A549 (cell line): ENCODE results near the gene FMR1NB.

ENCODE experiments used
- BHLHE40 ChIP-seq: IDR thresholded peaks from 2 replicates; pipeline ENCODE4 v1.6.1; 2012; ENCODE audit warnings: low read depth, low read length, inconsistent platforms
- CTCF ChIP-seq: fragments of >200 bp; sonication (Bioruptor Twin); formaldehyde crosslinking; IDR thresholded peaks from 3 replicates; pipeline ENCODE4 v1.5.1; 2016
- MAX ChIP-seq: IDR thresholded peaks from 2 replicates; pipeline ENCODE4 v1.6.1; 2012
- MAZ ChIP-seq: fragments of 150-350 bp; IDR thresholded peaks from 2 replicates; pipeline ENCODE4 v1.6.1; 2014; ENCODE audit warnings: antibody characterized with exemption, low read depth, low read length, borderline replicate concordance
- PHF8 ChIP-seq: fragments of 200-600 bp; sonication (generic); IDR thresholded peaks from 2 replicates; pipeline ENCODE4 v1.6.1; 2016; ENCODE audit warnings: low read depth, mild to moderate bottlenecking, antibody characterized with exemption, moderate library complexity, borderline replicate concordance
- POLR2A ChIP-seq: IDR thresholded peaks from 2 replicates; pipeline ENCODE4 v1.6.1; 2012; ENCODE audit warnings: mild to moderate bottlenecking, low read length
- RAD21 ChIP-seq, 2 experiments: fragments of >200 bp in 1 of 2; sonication (Bioruptor Twin) in 1 of 2; formaldehyde crosslinking in 1 of 2; IDR thresholded peaks in 1 of 2; conservative IDR thresholded peaks in 1 of 2; 2 replicates in 1 of 2; 3 replicates in 1 of 2; pipeline ENCODE4 v1.6.1; 2012 to 2018; ENCODE audit warnings: inconsistent platforms in 1 of 2
- RFX5 ChIP-seq: fragments of 450-650 bp; IDR thresholded peaks from 2 replicates; pipeline ENCODE4 v1.7.1; 2014; ENCODE audit warnings: antibody characterized with exemption, mild to moderate bottlenecking, moderate library complexity
- RNF2 ChIP-seq: fragments of 200-600 bp; sonication (generic); IDR thresholded peaks from 2 replicates; pipeline ENCODE4 v1.6.1; 2016; ENCODE audit warnings: low read depth, mild to moderate bottlenecking, antibody characterized with exemption, moderate library complexity, borderline replicate concordance
- SMC3 ChIP-seq: fragments of >200 bp; sonication (Bioruptor Twin); formaldehyde crosslinking; IDR thresholded peaks from 3 replicates; pipeline ENCODE4 v1.6.1; 2018; ENCODE audit warnings: inconsistent platforms
- USF2 ChIP-seq: fragments of 450-650 bp; IDR thresholded peaks from 2 replicates; pipeline ENCODE4 v1.6.1; 2014; ENCODE audit warnings: antibody characterized with exemption

GRCh38 chrX:148047200-148047599 is 66.1 kb downstream of the FMR1NB start:
- no peak for TF ChIP-seq RAD21 (conservative IDR thresholded peaks at IDR 0.05 in 1 of 2, IDR thresholded peaks at IDR 0.05 in 1 of 2)
- TF ChIP-seq SMC3, result no peak
- no peak for TF ChIP-seq BHLHE40
- no peak for TF ChIP-seq MAZ
- TF ChIP-seq CTCF, result no peak
- no peak for TF ChIP-seq PHF8
- no peak for TF ChIP-seq MAX
- TF ChIP-seq RNF2, result no peak
- TF ChIP-seq USF2, result no peak
- no peak for TF ChIP-seq POLR2A
- no peak for TF ChIP-seq RFX5
